ENCODE results near the gene OR4K14. TPM values are rescaled to one million over a fixed set of nuclear protein-coding genes. Genes with fewer than 3 reads are reported as not detected.
"Not testable (repeated sequence)": the region's sequence is repeated elsewhere in the genome, so short reads cannot be mapped to it uniquely, and the experiment has no call there.

OR4K14 gene, protein sequence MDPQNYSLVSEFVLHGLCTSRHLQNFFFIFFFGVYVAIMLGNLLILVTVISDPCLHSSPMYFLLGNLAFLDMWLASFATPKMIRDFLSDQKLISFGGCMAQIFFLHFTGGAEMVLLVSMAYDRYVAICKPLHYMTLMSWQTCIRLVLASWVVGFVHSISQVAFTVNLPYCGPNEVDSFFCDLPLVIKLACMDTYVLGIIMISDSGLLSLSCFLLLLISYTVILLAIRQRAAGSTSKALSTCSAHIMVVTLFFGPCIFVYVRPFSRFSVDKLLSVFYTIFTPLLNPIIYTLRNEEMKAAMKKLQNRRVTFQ
- polyA plus RNA-seq (2013, experiment 1 of 2; ENCODE audit: insufficient read length), result not detected
- not detected for polyA plus RNA-seq (2013, experiment 2 of 2; ENCODE audit: insufficient read length)

DNA sequence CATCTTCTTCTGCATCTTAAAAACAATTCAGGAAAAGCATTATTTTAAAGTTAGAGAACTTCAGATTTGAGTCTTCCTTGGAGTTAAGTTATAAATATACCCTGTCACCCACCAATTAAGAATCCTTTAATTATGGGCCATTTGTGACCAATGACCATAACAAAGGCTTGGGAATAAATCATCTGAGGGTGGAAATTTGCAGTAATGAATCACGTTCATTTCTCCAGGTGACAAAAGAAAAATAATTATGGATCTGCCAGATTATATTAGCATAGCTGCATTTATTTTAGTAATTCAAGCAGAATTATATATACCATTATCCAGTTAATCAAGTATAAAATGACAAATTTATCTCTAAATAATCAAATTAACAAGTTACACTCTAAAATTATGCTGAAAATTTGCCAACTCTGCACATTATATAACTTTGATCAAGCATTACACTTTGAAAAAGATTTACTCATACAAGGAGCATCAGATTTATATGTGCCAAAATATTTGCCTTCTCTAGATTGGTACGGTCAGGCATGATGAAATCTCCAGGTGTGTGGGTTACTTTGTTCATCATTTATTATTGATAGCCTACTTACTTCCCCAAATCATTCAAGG lies at the start of gene OR4K14:
TSS of gene OR4K14 (minus strand) at position 51 of the 609 bp plus-strand sequence. CDS start 4,114 bp downstream, outside the sequence.
- no peak for DNase-seq

DNA sequence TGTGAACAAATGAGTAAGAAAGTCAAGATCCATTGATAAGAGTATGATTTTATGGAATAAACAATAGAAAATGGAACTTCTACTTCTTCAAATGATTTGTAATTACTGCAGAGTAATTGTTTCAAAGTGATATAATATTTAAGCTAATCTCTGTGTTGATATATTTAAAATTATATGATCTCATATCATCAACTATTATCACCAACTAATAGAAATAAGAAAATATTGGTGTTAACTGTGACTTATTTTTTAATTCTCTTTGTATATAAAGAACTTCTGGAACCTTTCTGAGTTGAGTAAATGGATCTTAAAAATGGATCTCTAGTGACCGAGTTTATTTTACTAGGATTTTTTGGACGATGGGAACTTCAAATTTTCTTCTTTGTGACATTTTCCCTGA lies 40.6 kb upstream of the OR4K14 start, which contains the start of gene OR4L1:
TSS of gene OR4L1 (plus strand) at position 301 of the 400 bp plus-strand sequence. CDS start at position 301, 0 bp downstream.
- no peak for DNase-seq

GRCh38 chr14:20048202-20048601 lies 29.1 kb upstream of the OR4K14 start:
- no peak for DNase-seq

DNA sequence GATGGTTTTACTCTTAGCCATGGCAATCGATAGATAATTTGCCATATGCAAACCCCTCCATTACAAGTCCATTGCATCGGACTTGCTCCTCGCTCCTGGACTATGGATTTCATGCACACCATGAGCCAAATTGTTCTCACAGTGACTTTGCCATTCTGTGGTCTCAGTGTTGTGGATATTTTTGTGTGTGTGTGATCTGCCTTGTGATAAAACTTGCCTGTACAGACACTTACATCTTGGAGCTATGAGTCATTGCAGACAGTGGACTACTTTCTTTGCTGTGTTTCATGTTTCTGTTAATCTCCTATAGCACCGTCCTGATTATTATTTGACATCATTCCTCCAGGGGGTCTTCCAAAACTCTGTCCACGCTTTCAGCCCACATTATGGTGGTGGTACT lies 25.1 kb upstream of the OR4K14 start:
- no peak for DNase-seq

DNA sequence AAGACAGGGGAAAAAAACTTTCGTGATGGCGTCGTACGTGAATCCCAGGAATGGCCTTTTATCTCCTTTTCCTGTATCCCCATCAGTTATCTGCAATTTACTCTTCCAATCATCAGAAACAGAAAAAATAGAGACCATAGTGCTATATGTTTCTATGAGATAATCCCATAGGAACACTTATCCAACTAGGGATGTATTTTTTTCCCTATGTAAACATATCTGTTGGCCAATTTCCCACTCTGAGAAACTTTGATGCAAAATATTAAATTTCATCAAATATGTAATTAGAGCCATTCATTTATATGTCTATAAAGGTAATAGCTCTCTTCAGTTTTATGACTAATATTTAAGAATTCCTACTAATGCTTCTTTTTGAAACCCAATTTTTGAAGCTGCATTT lies 16.8 kb upstream of the OR4K14 start, which contains the start of gene OR4K13:
TSS of gene OR4K13 (minus strand) at position 101 of the 400 bp plus-strand sequence. CDS start 1,280 bp downstream, outside the sequence.
- DNase-seq, result no peak

- DNase-seq, result no peak
Measured at GRCh38 chr14:20035449-20035848, 16.3 kb upstream of the OR4K14 start.

- DNase-seq, result no peak
Measured at GRCh38 chr14:20031058-20031457, 12.0 kb upstream of the OR4K14 start.

- DNase-seq, result no peak
Measured at GRCh38 chr14:20008156-20008555, 11.0 kb downstream of the OR4K14 start.

GRCh38 chr14:20002319-20002718 lies 16.8 kb downstream of the OR4K14 start:
- DNase-seq, result no peak

DNA sequence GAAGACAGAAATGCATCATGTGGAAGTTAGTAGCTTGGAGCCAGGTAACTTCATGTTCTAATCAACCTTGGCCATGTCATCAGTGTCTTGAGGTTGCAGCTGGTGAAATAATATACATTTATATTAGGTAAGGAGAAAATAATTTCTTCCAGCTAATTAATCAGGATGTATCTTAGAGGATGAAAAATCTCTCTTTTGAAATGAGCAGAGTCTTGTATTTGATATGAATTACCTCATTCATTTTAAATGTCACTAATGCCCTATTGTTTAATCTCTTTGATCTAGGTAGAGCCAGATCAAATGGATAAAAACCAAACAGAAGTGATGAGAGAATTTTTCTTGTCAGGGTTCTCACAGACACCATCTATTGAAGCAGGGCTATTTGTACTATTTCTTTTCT lies 17.2 kb downstream of the OR4K14 start, which contains the start of gene OR4Q2:
TSS of gene OR4Q2 (plus strand) at position 301 of the 400 bp plus-strand sequence.
- no peak for DNase-seq

- no peak for DNase-seq
Measured at GRCh38 chr14:19993438-19993837, 25.7 kb downstream of the OR4K14 start.

DNA sequence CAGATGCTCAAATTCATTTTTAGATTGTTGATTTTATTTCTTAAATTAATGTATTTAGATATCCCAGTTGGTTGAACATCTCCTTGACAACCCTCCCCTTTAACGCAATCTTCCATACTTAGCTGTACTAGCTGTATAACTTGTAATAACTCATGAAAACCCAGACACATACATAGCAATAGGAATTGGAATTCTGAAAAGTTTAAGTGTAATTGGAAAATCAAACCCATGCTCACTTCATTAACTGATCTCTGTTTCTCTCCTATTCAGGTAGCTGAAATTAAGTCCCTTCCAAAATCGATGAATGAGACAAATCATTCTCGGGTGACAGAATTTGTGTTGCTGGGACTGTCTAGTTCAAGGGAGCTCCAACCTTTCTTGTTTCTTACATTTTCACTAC lies 43.8 kb downstream of the OR4K14 start, which contains the start of gene OR4K15:
TSS of gene OR4K15 (plus strand) at position 301 of the 400 bp plus-strand sequence. CDS start at position 301, 0 bp downstream.
- no peak for DNase-seq

DNA sequence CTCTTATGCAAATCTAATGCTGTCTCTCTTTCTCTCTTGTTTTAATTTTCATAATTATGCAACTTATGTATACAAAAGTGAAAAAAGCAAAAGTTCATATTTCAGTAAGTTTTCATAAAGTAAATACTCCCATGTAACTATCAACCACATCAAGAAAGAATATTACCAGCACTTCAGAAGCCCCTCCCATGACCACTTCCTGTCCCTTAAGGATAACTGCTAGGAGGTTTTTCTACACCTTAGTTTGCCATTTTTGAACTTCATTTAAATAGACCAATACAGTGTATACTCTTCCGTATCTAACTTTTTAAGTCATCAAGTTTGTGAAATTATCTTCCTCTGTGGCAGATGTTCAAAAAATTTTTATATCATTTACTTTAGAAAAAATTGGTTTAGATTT lies 44.3 kb downstream of the OR4K14 start:
- no peak for DNase-seq

DNA sequence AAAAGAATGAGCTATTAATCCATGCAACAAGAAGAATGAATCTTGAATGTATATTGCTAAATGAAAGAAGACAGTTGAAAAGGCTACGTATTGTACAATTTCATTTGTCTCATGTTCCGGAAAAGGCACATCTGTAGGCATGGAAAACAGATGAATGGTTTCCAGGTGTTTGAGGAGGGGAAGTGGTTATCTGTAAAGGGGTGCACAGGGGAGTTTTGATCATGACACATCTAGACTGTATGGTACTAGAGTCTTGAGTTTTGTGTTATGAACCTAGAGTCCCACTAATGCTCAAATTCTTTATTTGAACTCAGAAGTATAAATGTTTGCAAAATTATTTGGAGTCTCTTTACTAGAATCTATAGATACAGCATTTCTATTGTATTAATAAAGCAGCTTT lies 49.4 kb downstream of the OR4K14 start:
- not testable (repeated sequence) for DNase-seq

Measured in fibroblast of skin of abdomen (primary cell).